ENCODE results near the gene ACOX1. TPM values are rescaled to one million over a fixed set of nuclear protein-coding genes. Genes with fewer than 3 reads are reported as not detected.

Gene ACOX1
- total RNA-seq, 3 donors from 2014 or later = 55.1 to 147 (median 55.3) TPM

DNA sequence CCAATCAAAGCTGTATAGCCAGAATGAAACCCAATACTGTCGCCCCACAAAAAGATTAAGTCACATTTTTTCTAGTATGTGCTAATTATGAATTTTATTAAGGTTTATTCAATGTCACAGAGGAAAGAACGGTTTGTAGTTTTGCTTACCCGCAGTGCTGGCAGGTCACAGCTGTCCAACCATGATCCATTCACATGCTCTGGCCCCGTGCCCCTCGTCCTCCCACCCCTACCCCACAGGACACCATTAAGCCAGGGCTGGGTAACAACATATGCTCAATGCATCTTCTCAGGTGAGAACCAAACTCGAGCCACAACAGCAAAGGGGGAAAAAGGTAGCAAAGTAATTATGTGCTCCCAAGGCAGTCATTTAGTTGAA, 37.5 kb downstream of the ACOX1 start:
- Histone ChIP-seq H3K4me3 (peak overlapping the region; percentile 62 to 96 (median 89)), H3K4me1 (no peaks in the 10 kb centered on the region), H3K27me3 (no peaks in the 10 kb centered on the region), H3K9me3 (no peaks in the 10 kb centered on the region), H3K27ac (peak overlapping the region; percentile 85 to 86), H3K36me3 (no peaks in the 10 kb centered on the region)
- intact Hi-C loops (cut with DNase I; ENCODE audit: low total_unique reads) = no loop called here
- TF ChIP-seq POLR2AphosphoS5 (IDR thresholded peaks at IDR 0.05) (no peak), POLR2A (IDR thresholded peaks at IDR 0.05) (no peak)
- TF ChIP-seq, protein P1, sequence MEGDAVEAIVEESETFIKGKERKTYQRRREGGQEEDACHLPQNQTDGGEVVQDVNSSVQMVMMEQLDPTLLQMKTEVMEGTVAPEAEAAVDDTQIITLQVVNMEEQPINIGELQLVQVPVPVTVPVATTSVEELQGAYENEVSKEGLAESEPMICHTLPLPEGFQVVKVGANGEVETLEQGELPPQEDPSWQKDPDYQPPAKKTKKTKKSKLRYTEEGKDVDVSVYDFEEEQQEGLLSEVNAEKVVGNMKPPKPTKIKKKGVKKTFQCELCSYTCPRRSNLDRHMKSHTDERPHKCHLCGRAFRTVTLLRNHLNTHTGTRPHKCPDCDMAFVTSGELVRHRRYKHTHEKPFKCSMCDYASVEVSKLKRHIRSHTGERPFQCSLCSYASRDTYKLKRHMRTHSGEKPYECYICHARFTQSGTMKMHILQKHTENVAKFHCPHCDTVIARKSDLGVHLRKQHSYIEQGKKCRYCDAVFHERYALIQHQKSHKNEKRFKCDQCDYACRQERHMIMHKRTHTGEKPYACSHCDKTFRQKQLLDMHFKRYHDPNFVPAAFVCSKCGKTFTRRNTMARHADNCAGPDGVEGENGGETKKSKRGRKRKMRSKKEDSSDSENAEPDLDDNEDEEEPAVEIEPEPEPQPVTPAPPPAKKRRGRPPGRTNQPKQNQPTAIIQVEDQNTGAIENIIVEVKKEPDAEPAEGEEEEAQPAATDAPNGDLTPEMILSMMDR (IDR thresholded peaks at IDR 0.05) = no peak
- no peak for DNase-seq (ENCODE audit: low spot score in 2 of 2)

DNA sequence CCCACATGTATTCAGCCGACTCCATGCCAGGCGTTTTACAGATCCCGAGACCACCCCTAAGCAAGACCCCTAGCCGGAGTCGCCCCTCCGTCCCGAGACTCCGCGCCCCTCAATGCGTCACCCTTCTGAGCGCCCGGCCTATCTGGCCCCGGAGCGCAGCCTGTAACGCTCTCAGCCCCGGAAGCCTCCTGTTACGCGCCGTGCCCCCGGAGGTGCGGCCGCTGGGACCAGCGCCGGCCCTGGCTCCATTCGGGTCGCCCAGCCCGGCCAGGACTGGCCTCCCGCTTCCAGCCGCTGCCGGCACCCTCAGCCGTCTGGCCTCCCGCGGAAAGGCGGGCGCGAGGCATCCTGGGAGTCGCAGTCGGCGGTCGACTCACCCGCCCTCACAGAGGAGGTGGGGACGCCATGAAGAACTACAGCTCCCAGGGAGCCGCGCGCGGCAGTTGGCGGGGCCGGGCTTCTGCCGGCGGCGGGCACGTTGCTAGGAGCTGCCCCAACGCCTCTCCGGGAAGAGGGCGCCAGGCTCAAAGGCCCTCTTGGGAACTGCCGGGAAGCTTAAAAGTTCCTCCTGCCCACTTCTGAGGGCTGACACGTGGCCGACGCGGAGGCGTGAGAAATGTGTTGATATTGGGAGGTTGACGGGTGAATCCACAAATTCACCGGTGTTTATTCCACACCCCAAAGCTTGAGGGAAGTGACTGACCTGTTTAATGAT, 38.1 kb downstream of the ACOX1 start, which contains the start of gene FBF1:
Gene FBF1 (minus strand): TSS at position 316 of the 715 bp plus-strand sequence. CDS start 2,893 bp downstream, outside the sequence.
- H3K27me3 ChIP-seq = no peaks in the 10 kb centered on the region
- H3K27ac ChIP-seq = peak within 1 kb of the TSS; percentile 85 to 86
- peak; percentile 70 for TF ChIP-seq POLR2A (IDR thresholded peaks at IDR 0.05)
- TF ChIP-seq POLR2AphosphoS5 (IDR thresholded peaks at IDR 0.05) = peak; percentile 84 to 91 (median 86)
- TF ChIP-seq, protein P1 (IDR thresholded peaks at IDR 0.05) = peak in 1 of 3 donors; percentile 6
- no peaks in the 10 kb centered on the region for H3K9me3 ChIP-seq
- intact Hi-C loops (cut with DNase I; ENCODE audit: low total_unique reads) = no loop called here
- no peaks in the 10 kb centered on the region for H3K4me1 ChIP-seq
- no peaks in the 10 kb centered on the region for H3K36me3 ChIP-seq
- peak; percentile 91 to 92 for DNase-seq (ENCODE audit: low spot score in 2 of 2)
- peak within 1 kb of the TSS; percentile 62 to 96 (median 89) for H3K4me3 ChIP-seq

DNA sequence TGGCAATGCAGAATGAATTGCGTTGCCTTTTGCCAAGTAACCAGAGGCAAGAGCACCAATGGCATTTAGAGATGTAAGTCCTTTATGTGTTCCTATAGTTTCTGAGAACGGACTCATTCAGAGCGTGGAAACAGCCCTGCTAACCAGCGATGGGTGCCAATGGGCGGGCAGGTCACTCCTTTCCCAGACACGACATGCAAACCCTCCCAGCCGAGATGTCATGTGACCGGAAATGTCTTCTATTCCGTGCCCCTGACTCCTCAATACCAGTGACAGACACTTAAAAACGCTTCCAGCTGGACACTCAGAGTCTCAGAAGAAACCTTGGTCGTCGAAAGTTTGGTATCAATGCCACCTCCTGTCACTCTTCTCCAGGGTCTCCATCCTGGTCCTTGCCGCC, 41.3 kb downstream of the ACOX1 start:
- DNase-seq (ENCODE audit: low spot score in 2 of 2) = no peak
- intact Hi-C loops (cut with DNase I; ENCODE audit: low total_unique reads) = no loop called here
- no peaks in the 10 kb centered on the region for H3K27me3 ChIP-seq
- no peaks in the 10 kb centered on the region for H3K4me1 ChIP-seq
- H3K36me3 ChIP-seq = no peaks in the 10 kb centered on the region
- no peak overlapping the region for H3K4me3 ChIP-seq
- H3K27ac ChIP-seq = no peak overlapping the region
- no peak for TF ChIP-seq POLR2A (IDR thresholded peaks at IDR 0.05)
- TF ChIP-seq POLR2AphosphoS5 (IDR thresholded peaks at IDR 0.05) = no peak
- TF ChIP-seq, protein P1 (IDR thresholded peaks at IDR 0.05) = no peak
- no peaks in the 10 kb centered on the region for H3K9me3 ChIP-seq

DNA sequence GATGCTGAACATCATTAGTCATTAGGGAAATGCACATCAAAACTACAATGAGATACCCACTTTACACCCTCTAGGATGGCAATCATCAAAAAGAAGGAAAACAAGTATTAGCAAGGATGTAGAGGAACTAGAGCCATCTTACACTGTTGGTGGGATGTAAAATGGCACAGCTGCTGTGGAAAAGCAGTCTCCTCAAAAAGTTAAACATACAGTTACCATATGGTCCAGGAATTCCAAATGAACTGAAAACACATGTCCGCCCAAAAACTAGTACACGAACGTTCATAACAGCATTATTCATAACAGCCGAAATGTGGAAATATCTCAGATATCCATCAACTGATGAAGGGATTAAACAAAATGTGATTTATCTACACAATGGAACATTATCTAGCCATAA, 45.2 kb downstream of the ACOX1 start:
- no peak for DNase-seq (ENCODE audit: low spot score in 2 of 2)
- intact Hi-C loops (cut with DNase I; ENCODE audit: low total_unique reads) = no loop called here
- Histone ChIP-seq H3K36me3 (no peaks in the 10 kb centered on the region), H3K9me3 (no peaks in the 10 kb centered on the region), H3K4me3 (no peak overlapping the region), H3K27me3 (no peaks in the 10 kb centered on the region), H3K4me1 (no peaks in the 10 kb centered on the region), H3K27ac (no peak overlapping the region)
- no peak for TF ChIP-seq POLR2A (IDR thresholded peaks at IDR 0.05)
- TF ChIP-seq, protein P1 (IDR thresholded peaks at IDR 0.05) = no peak
- no peak for TF ChIP-seq POLR2AphosphoS5 (IDR thresholded peaks at IDR 0.05)

DNA sequence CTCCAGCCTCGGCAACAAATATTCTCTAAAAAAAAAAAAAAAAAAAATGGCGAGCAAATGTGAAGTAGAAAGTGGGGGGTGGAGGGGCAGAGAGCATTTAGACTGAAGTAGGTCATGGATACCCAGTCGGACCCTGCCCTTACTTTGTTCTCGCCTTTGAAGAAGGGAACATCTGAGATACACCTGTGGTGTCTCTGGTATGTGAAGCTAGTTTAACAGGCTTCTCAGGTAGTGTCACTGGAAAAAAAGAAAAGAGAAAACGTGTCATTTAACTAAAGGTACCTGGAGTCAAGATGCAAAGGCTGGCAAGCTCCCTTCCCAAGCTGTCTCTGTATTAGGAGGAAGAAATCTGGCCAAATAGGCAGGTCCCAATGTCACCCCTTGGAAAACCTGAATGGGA, 46.1 kb downstream of the ACOX1 start:
- intact Hi-C loops (cut with DNase I; ENCODE audit: low total_unique reads) = no loop called here
- DNase-seq (ENCODE audit: low spot score in 2 of 2) = no peak
- Histone ChIP-seq H3K4me3 (no peak overlapping the region), H3K27me3 (no peaks in the 10 kb centered on the region), H3K27ac (no peak overlapping the region), H3K4me1 (no peaks in the 10 kb centered on the region), H3K36me3 (no peaks in the 10 kb centered on the region), H3K9me3 (no peaks in the 10 kb centered on the region)
- TF ChIP-seq POLR2AphosphoS5 (IDR thresholded peaks at IDR 0.05) (no peak), POLR2A (IDR thresholded peaks at IDR 0.05) (no peak)
- TF ChIP-seq, protein P1 (IDR thresholded peaks at IDR 0.05) = no peak
